ENCODE measurements around the gene SFXN4. TPM values are rescaled to one million over a fixed set of nuclear protein-coding genes. Genes with fewer than 3 reads are reported as not detected.

SFXN4 gene
- total RNA-seq, 2 experiments from 2014 or later, result 7.1 to 7.8 TPM

GRCh38 chr10:119119400-119119799 is 46.1 kb downstream of the SFXN4 start:
- no peak overlapping the region for H3K27ac ChIP-seq (ENCODE audit: low read depth in 1 of 2, low read length in 2 of 2)
- CTCF ChIA-PET, result no interaction called here

GRCh38 chr10:119118231-119118630 is 47.3 kb downstream of the SFXN4 start:
- POLR2A ChIA-PET, result no interaction called here

More at GRCh38 chr10:119119400-119119799, 46.1 kb downstream of the SFXN4 start:
- peaks cover under 1% of the 10 kb centered on the region for H3K4me1 Mint-ChIP-seq (ENCODE audit: low read depth)
- DNase-seq, result no peak
- no peak overlapping the region for H3K4me3 ChIP-seq (ENCODE audit: low read length)
- no peaks in the 10 kb centered on the region for H3K9me3 Mint-ChIP-seq
- no peaks in the 10 kb centered on the region for H3K27me3 ChIP-seq (ENCODE audit: control insufficient read depth in 1 of 2, insufficient read depth in 2 of 2, low read length in 2 of 2)
- intact Hi-C loops (cut with DNase I, micrococcal nuclease), result no loop called here
- no peak for ATAC-seq (ENCODE audit: poor library complexity)
- H3K4me1 ChIP-seq (ENCODE audit: insufficient read depth, low read length), result peaks cover 2% of the 10 kb centered on the region
- H3K27ac Mint-ChIP-seq, result no peak overlapping the region
- TF ChIP-seq, protein P1, sequence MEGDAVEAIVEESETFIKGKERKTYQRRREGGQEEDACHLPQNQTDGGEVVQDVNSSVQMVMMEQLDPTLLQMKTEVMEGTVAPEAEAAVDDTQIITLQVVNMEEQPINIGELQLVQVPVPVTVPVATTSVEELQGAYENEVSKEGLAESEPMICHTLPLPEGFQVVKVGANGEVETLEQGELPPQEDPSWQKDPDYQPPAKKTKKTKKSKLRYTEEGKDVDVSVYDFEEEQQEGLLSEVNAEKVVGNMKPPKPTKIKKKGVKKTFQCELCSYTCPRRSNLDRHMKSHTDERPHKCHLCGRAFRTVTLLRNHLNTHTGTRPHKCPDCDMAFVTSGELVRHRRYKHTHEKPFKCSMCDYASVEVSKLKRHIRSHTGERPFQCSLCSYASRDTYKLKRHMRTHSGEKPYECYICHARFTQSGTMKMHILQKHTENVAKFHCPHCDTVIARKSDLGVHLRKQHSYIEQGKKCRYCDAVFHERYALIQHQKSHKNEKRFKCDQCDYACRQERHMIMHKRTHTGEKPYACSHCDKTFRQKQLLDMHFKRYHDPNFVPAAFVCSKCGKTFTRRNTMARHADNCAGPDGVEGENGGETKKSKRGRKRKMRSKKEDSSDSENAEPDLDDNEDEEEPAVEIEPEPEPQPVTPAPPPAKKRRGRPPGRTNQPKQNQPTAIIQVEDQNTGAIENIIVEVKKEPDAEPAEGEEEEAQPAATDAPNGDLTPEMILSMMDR (IDR thresholded peaks at IDR 0.05), result no peak
- H3K4me3 Mint-ChIP-seq, result no peak overlapping the region
- H3K36me3 ChIP-seq (ENCODE audit: insufficient read depth, low read length), result peaks cover 58% of the 10 kb centered on the region
- POLR2A ChIA-PET, result no interaction called here
- H3K27me3 Mint-ChIP-seq, result no peaks in the 10 kb centered on the region
- peaks cover 60% of the 10 kb centered on the region for H3K36me3 Mint-ChIP-seq (ENCODE audit: low read depth)
- no peaks in the 10 kb centered on the region for H3K9me3 ChIP-seq (ENCODE audit: control insufficient read depth in 1 of 2, insufficient read depth in 1 of 2, low read length in 2 of 2)

GRCh38 chr10:119116326-119116951 is 49.1 kb downstream of the SFXN4 start:
- DNase-seq, result no peak
- H3K36me3 ChIP-seq (ENCODE audit: insufficient read depth, low read length), result peaks cover 62% of the 10 kb centered on the region
- POLR2A ChIA-PET, result interaction anchor here (2.0 kb wide), 1 partner anchor 15 kb away, joined by 7 read pairs; no protein-coding TSS in a partner anchor

More at GRCh38 chr10:119118231-119118630, 47.3 kb downstream of the SFXN4 start:
- Histone ChIP-seq H3K27ac (ENCODE audit: low read depth in 1 of 2, low read length in 2 of 2) (no peak overlapping the region), H3K4me3 (ENCODE audit: low read length) (no peak overlapping the region), H3K27me3 (ENCODE audit: control insufficient read depth in 1 of 2, insufficient read depth in 2 of 2, low read length in 2 of 2) (no peaks in the 10 kb centered on the region), H3K4me1 (ENCODE audit: insufficient read depth, low read length) (peaks cover 5% of the 10 kb centered on the region), H3K9me3 (ENCODE audit: control insufficient read depth in 1 of 2, insufficient read depth in 1 of 2, low read length in 2 of 2) (no peaks in the 10 kb centered on the region), H3K36me3 (ENCODE audit: insufficient read depth, low read length) (peaks cover 63% of the 10 kb centered on the region)
- H3K27me3 Mint-ChIP-seq, result no peaks in the 10 kb centered on the region
- peaks cover 69% of the 10 kb centered on the region for H3K36me3 Mint-ChIP-seq (ENCODE audit: low read depth)
- no peak for ATAC-seq (ENCODE audit: poor library complexity)
- intact Hi-C loops (cut with DNase I, micrococcal nuclease), result no loop called here
- CTCF ChIA-PET, result no interaction called here
- H3K27ac Mint-ChIP-seq, result no peak overlapping the region
- no peak overlapping the region for H3K4me3 Mint-ChIP-seq
- TF ChIP-seq, protein P1 (IDR thresholded peaks at IDR 0.05), result no peak
- no peaks in the 10 kb centered on the region for H3K9me3 Mint-ChIP-seq
- peaks cover 10% of the 10 kb centered on the region for H3K4me1 Mint-ChIP-seq (ENCODE audit: low read depth)
- no peak for DNase-seq

More at GRCh38 chr10:119116326-119116951, 49.1 kb downstream of the SFXN4 start:
- H3K4me1 Mint-ChIP-seq (ENCODE audit: low read depth), result peaks cover 10% of the 10 kb centered on the region
- Histone ChIP-seq H3K4me3 (ENCODE audit: low read length) (no peak overlapping the region), H3K27ac (ENCODE audit: low read depth in 1 of 2, low read length in 2 of 2) (no peak overlapping the region), H3K27me3 (ENCODE audit: control insufficient read depth in 1 of 2, insufficient read depth in 2 of 2, low read length in 2 of 2) (no peaks in the 10 kb centered on the region), H3K4me1 (ENCODE audit: insufficient read depth, low read length) (peaks cover 5% of the 10 kb centered on the region), H3K9me3 (ENCODE audit: control insufficient read depth in 1 of 2, insufficient read depth in 1 of 2, low read length in 2 of 2) (no peaks in the 10 kb centered on the region)
- CTCF ChIA-PET, result no interaction called here
- no peak overlapping the region for H3K4me3 Mint-ChIP-seq
- H3K27me3 Mint-ChIP-seq, result no peaks in the 10 kb centered on the region
- H3K27ac Mint-ChIP-seq, result no peak overlapping the region
- H3K36me3 Mint-ChIP-seq (ENCODE audit: low read depth), result peaks cover 67% of the 10 kb centered on the region
- TF ChIP-seq, protein P1 (IDR thresholded peaks at IDR 0.05), result no peak
- ATAC-seq (ENCODE audit: poor library complexity), result no peak
- no peaks in the 10 kb centered on the region for H3K9me3 Mint-ChIP-seq
- intact Hi-C loops (cut with DNase I, micrococcal nuclease), result no loop called here

All from CD4-positive, alpha-beta T cell (primary cell).